Measurements from ENCODE around the gene CYB5R4. TPM values are rescaled to one million over a fixed set of nuclear protein-coding genes. Genes with fewer than 3 reads are reported as not detected.

CYB5R4 gene
- total and polyA plus RNA-seq, 2 of the 8 experiments (the other 6 are each of a cell fraction or from before 2014, with no cell fraction given), result 2.8 to 14.6 TPM

DNA sequence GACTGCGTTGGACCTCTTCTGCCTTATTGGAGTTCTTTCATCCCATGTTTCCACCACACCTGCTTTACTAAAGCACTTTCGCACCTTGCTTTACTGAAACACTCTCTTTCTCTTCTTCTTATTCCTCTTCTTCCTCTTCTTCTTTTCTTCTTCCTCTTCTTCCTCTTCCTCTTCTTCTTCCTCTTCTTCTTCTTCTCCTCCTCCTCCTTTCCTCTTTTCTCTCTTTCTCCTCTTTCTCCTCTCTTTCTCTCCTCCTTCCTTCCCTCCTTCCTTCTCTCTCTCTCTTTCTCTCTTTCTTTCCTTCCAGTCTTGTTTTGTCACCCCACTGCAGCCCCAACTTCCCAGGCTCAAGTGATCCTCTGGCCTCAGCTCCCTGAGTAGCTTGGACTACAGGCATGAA, 10.4 kb upstream of the CYB5R4 start:
- Histone ChIP-seq H2BK15ac (ENCODE audit: low read length) (no peak overlapping the region), H2BK20ac (ENCODE audit: low read length) (no peak overlapping the region), H3K27me3 (replicated peaks in 1 of 4; ENCODE audit: control insufficient read depth in 3 of 4, extremely low read depth in 1 of 4, insufficient read depth in 3 of 4, low read length in 3 of 4) (peaks cover 0 to 19% (median 12%) of the 10 kb centered on the region in 4 experiments; a peak in 5 of 7 replicates), H3K23ac (ENCODE audit: insufficient read length) (no peak overlapping the region), H3K18ac (ENCODE audit: extremely low read depth, low read length) (no peak overlapping the region), H3K56ac (replicated peaks; ENCODE audit: insufficient read length, low read depth, low read length) (no peak overlapping the region), H3K23me2 (ENCODE audit: low read depth, low read length) (peaks cover 12% of the 10 kb centered on the region), H2AFZ (ENCODE audit: low read length) (no peak overlapping the region), H4K20me1 (replicated peaks in 1 of 2; ENCODE audit: control insufficient read depth in 1 of 2, insufficient read depth in 2 of 2, low read length in 2 of 2) (no peaks in the 10 kb centered on the region), H3K27ac (ENCODE audit: low read depth, low read length) (no peak overlapping the region), H3K4ac (replicated peaks; ENCODE audit: insufficient read length, low read depth, low read length) (no peak overlapping the region), H4K5ac (ENCODE audit: insufficient read length, low read depth, low read length) (no peak overlapping the region), H3K79me1 (ENCODE audit: low read depth, low read length) (no peaks in the 10 kb centered on the region), H2BK120ac (replicated peaks; ENCODE audit: low read depth, low read length) (no peak overlapping the region), H3K4me1 (replicated peaks in 1 of 4; ENCODE audit: control insufficient read depth in 3 of 4, insufficient read depth in 4 of 4, low read length in 3 of 4) (peaks cover 0 to 4% (median 0%) of the 10 kb centered on the region in 4 experiments; a peak in 3 of 7 replicates), H2BK12ac (ENCODE audit: low read depth, low read length) (no peak overlapping the region), H4K8ac (ENCODE audit: extremely low read depth, insufficient read depth, low read length) (no peak overlapping the region), H3K4me2 (ENCODE audit: insufficient read depth in 1 of 2, low read depth in 2 of 2, low read length in 2 of 2) (no peak overlapping the region), H2AK5ac (ENCODE audit: low read depth, low read length) (no peak overlapping the region), H3K4me3 (ENCODE audit: extremely low read depth in 1 of 4, insufficient read depth in 2 of 4, low read depth in 3 of 4, low read length in 4 of 4) (no peak overlapping the region), H3K79me2 (ENCODE audit: control insufficient read depth in 1 of 2, insufficient read depth in 2 of 2, low read length in 2 of 2) (no peaks in the 10 kb centered on the region), H3K36me3 (ENCODE audit: control insufficient read depth in 2 of 4, insufficient read depth in 4 of 4, low read length in 3 of 4) (no peaks in the 10 kb centered on the region), H3K9ac (replicated peaks in 1 of 4; ENCODE audit: extremely low read depth in 1 of 4, low read depth in 3 of 4, low read length in 3 of 4) (no peak overlapping the region), H4K91ac (replicated peaks; ENCODE audit: insufficient read length, low read length) (no peak overlapping the region), H3K14ac (ENCODE audit: insufficient read length) (no peak overlapping the region), H3K9me3 (ENCODE audit: insufficient read depth in 2 of 2, low read depth in 1 of 2, low read length in 1 of 2) (no peaks in the 10 kb centered on the region), H2BK5ac (ENCODE audit: low read depth, low read length) (no peak overlapping the region)
- ChIA-PET POLR2A (ENCODE audit: partially characterized antibody) (no interaction called here), CTCF (ENCODE audit: partially characterized antibody) (interaction anchor here (0.6 kb wide), 2 partner anchors 63 to 195 kb away, joined by 3 read pairs; no protein-coding TSS in a partner anchor)
- WGBS, 2 experiments (ENCODE audit: extremely low coverage in 1 of 2, insufficient coverage in 1 of 2, insufficient read length in 1 of 2, insufficient replicate concordance in 2 of 2, low coverage in 1 of 2, low lambda C conversion rate in 2 of 2, missing lambda C conversion rate in 1 of 2), result 89% methylated on average over 2 of the region's 2 CpGs; no CpG with 5 or more reads in 1 of the 2 experiments
- DNase-seq (ENCODE audit: low read depth in 1 of 2, low spot score in 2 of 2), result no peak
- no peak for FAIRE-seq
- TF ChIP-seq JUND (IDR thresholded peaks at IDR 0.05; ENCODE audit: low read length), result no peak
- TF ChIP-seq RBBP5 (IDR thresholded peaks at IDR 0.05; ENCODE audit: borderline replicate concordance, low read depth, low read length), result no peak
- TF ChIP-seq TEAD4 (IDR thresholded peaks at IDR 0.05; ENCODE audit: low read depth, low read length), result no peak
- TF ChIP-seq NRF1 (IDR thresholded peaks at IDR 0.05; ENCODE audit: low read depth, low read length), result no peak
- no peak for TF ChIP-seq SIX5 (IDR thresholded peaks at IDR 0.05; ENCODE audit: low read depth, low read length)
- no peak for TF ChIP-seq CHD1 (IDR thresholded peaks at IDR 0.05; ENCODE audit: low read depth, low read length)
- TF ChIP-seq, protein P1, sequence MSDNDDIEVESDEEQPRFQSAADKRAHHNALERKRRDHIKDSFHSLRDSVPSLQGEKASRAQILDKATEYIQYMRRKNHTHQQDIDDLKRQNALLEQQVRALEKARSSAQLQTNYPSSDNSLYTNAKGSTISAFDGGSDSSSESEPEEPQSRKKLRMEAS (IDR thresholded peaks at IDR 0.05), result no peak
- no peak for TF ChIP-seq YY1 (IDR thresholded peaks at IDR 0.05; ENCODE audit: low read depth, low read length)
- no peak for TF ChIP-seq CBX8 (IDR thresholded peaks at IDR 0.05; ENCODE audit: borderline replicate concordance, low read depth, low read length)
- TF ChIP-seq JUN (IDR thresholded peaks at IDR 0.05; ENCODE audit: low read depth, low read length), result no peak
- TF ChIP-seq TAF1 (IDR thresholded peaks at IDR 0.05; ENCODE audit: low read depth, low read length), result no peak
- TF ChIP-seq TAF7 (optimal IDR thresholded peaks at IDR 0.05; ENCODE audit: borderline replicate concordance, low read depth, low read length), result no peak
- no peak for TF ChIP-seq SP2 (IDR thresholded peaks at IDR 0.05; ENCODE audit: low read length)
- TF ChIP-seq, protein P2, sequence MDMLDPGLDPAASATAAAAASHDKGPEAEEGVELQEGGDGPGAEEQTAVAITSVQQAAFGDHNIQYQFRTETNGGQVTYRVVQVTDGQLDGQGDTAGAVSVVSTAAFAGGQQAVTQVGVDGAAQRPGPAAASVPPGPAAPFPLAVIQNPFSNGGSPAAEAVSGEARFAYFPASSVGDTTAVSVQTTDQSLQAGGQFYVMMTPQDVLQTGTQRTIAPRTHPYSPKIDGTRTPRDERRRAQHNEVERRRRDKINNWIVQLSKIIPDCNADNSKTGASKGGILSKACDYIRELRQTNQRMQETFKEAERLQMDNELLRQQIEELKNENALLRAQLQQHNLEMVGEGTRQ (IDR thresholded peaks at IDR 0.05; ENCODE audit: low read length), result no peak
